Kidney (tissue), 14 donors: ENCODE data around the gene THADA. TPM values are rescaled to one million over a fixed set of nuclear protein-coding genes. Genes with fewer than 3 reads are reported as not detected.

Experiments used
- DNase-seq, 5 donors: peaks; one replicate each; pipeline ENCODE4 v3.0.0-alpha.2; 2013 to 2020
- FAIRE-seq: peaks from 2 replicates; lab custom pipeline; 2012; peaks lifted over from hg19 to GRCh38; lab: Jason Lieb, UNC
- H3K27ac ChIP-seq, 2 donors: one replicate each; pipeline ENCODE4 v1.7.0; 2013; ENCODE audit warnings: low read depth in 2 of 2, low read length in 2 of 2, inconsistent platforms in 1 of 2
- H3K27me3 ChIP-seq: one replicate; pipeline ENCODE4 v1.7.1; 2013; ENCODE audit warnings: low read length, inconsistent platforms; ENCODE audit not compliant: control insufficient read depth, insufficient read depth
- H3K36me3 ChIP-seq, 3 donors: one replicate each; pipeline versions ENCODE4 v1.7.0 to v1.7.1; 2013; ENCODE audit warnings: low read length in 3 of 3, control low read depth in 1 of 3, inconsistent platforms in 1 of 3; ENCODE audit not compliant: insufficient read depth in 3 of 3, control insufficient read depth in 2 of 3
- H3K4me1 ChIP-seq, 3 donors: one replicate each; pipeline versions ENCODE4 v1.7.0 to v1.7.1; 2013; ENCODE audit warnings: low read length in 3 of 3, inconsistent platforms in 1 of 3, low read depth in 1 of 3; ENCODE audit not compliant: control insufficient read depth in 2 of 3, insufficient read depth in 2 of 3
- H3K4me3 ChIP-seq, 3 donors: one replicate each; pipeline versions ENCODE4 v1.7.0 to v1.8.1; 2013; ENCODE audit warnings: low read length in 3 of 3, control low read depth in 1 of 3, inconsistent platforms in 1 of 3
- H3K9ac ChIP-seq, 3 donors: one replicate each; pipeline versions ENCODE4 v1.7.0 to v1.7.1; 2013; ENCODE audit warnings: low read length in 3 of 3, control low read depth in 1 of 3, inconsistent platforms in 1 of 3
- H3K9me3 ChIP-seq, 3 donors: one replicate each; pipeline versions ENCODE4 v1.7.0 to v1.7.1; 2013; ENCODE audit warnings: low read length in 3 of 3, control low read depth in 1 of 3, inconsistent platforms in 1 of 3; ENCODE audit not compliant: control insufficient read depth in 2 of 3, insufficient read depth in 1 of 3
- intact Hi-C: fragments of 100-400 bp; cut with DNase I; formaldehyde crosslinking; loops from one replicate; pipeline ENCODE4 v1.11.1; 2022
- polyA plus RNA-seq: library from polyadenylated mRNA; stranded (reverse); fragments of 350-450 nt; fragmentation: Illumina TruSeq; extraction: RNeasy Lipid Tissue Mini Kit (QIAGEN cat#74804); gene quantifications from one replicate; pipeline ENCODE4 v1.2.3, GENCODE V29; 2014; ENCODE audit warnings: low read depth, low replicate concordance; ENCODE audit not compliant: insufficient read depth
- total RNA-seq: library from RNA; stranded (reverse); fragmentation: NEBNext Ultra II Directional; extraction: Animal tissue kit (Norgen Biotek cat#: 25700); gene quantifications from one replicate; pipeline ENCODE4 v1.2.1, GENCODE V29; 2021
- TF ChIP-seq, protein P1 (sequence below): IDR thresholded peaks from 3 replicates; pipeline ENCODE4 v1.5.1; 2012; ENCODE audit warnings: mild to moderate bottlenecking, moderate library complexity, borderline replicate concordance; ENCODE audit not compliant: insufficient read depth; ENCODE audit errors: extremely low read depth
- donor health status: control.
- donor health status: control.
- donor health status: control.
- donor health status: control.
- donor health status: control.
- donor health status: DM: yes; HTN: yes; CAD: no.
- donor health status: Normal renal cell carcinoma (clear cell type).

THADA gene
- total and polyA plus RNA-seq, 2 donors from 2014 or later = 21.4 to 45.1 TPM

DNA sequence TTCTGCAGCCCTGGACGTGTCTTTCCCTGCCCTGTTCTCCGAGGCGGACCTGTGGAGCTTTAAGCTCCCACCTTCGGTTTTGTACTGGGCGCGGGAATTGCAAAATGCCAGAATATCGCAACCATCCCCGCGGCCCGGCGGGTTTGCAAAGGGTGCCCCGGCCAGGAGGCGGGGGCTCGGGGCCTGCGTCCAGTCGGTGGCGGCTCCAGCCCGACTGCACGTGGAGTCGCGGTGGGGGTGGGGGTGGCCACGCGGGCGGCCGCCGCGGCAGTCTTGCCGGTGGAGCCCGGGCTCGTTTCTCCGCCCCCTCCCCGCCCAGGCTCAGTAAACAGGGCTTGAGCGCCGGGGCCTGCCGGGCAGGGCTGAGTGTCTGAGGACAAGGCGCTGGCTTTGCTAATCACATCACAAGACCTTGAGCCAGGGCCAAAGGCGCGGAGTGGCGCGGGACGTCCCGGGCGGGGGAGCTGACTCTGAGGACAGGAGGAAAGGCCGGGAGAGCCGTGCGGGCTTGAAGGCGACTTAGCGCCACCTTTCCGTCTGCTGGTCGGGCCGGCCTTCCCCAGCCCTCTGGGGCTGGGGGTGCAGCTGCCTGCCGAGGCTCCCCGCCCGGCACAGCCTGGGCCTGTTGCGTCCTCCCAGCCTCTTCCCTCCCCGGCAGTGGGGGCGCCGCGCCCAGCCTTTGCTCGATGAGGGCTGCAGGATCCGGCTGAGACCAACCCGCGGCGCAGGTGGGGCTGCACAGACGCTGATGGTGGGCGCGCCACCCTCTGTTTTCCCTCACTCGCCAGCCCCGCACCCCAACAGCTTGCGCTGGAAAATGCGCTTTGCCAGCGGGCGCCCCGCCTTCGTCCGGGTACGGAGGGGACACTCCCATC is 368.6 kb downstream of the THADA start:
- Histone ChIP-seq H3K4me1 (peaks cover 6 to 21% (median 14%) of the 10 kb centered on the region in 3 donors), H3K36me3 (peaks cover 3 to 22% (median 7%) of the 10 kb centered on the region in 3 donors), H3K9me3 (no peaks in the 10 kb centered on the region), H3K27ac (peak overlapping the region; percentile 92 to 99), H3K4me3 (peak overlapping the region; percentile 66 to 81 (median 70)), H3K27me3 (no peaks in the 10 kb centered on the region), H3K9ac (peak overlapping the region; percentile 38 to 68 (median 41))
- no peak for FAIRE-seq
- DNase-seq = peak; percentile 86 to 98 (median 93)
- TF ChIP-seq, protein P1, sequence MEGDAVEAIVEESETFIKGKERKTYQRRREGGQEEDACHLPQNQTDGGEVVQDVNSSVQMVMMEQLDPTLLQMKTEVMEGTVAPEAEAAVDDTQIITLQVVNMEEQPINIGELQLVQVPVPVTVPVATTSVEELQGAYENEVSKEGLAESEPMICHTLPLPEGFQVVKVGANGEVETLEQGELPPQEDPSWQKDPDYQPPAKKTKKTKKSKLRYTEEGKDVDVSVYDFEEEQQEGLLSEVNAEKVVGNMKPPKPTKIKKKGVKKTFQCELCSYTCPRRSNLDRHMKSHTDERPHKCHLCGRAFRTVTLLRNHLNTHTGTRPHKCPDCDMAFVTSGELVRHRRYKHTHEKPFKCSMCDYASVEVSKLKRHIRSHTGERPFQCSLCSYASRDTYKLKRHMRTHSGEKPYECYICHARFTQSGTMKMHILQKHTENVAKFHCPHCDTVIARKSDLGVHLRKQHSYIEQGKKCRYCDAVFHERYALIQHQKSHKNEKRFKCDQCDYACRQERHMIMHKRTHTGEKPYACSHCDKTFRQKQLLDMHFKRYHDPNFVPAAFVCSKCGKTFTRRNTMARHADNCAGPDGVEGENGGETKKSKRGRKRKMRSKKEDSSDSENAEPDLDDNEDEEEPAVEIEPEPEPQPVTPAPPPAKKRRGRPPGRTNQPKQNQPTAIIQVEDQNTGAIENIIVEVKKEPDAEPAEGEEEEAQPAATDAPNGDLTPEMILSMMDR = no peak
- intact Hi-C loops = loop anchor here (5.0 to 10.0 kb wide), 2 partner anchors 205 to 272 kb away; no protein-coding TSS in a partner anchor

DNA sequence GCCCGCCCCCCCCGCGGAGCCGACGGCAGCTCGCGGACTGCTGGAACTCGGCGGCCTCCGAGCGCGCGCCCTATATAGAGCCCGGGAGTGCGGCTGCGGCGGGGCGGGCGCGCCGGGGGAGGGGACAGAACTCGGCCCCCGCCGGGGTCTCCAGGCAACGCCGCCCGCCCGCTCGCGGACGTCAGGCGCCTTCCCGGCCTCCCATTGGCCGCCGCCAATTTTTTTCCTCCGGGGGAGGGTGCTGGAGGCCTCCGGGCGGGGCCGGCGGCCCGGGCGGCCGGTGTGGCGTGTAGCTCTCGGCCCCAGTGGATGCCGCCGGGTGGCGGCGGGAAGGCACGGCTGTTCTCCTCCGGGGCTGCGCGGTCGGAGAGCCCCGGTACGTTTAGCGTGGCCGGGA is 369.3 kb downstream of the THADA start, which contains the start of gene ZFP36L2:
Gene ZFP36L2, minus strand, starts transcription at position 49 of the 397 bp plus-strand sequence. CDS start 291 bp downstream, outside the sequence.
- TF ChIP-seq, protein P1 = no peak
- peak within 1 kb of the TSS; percentile 75 to 96 (median 90) for H3K9ac ChIP-seq
- FAIRE-seq (no peak), DNase-seq (peak; percentile 97 to 99 (median 98))
- H3K27ac ChIP-seq = peak within 1 kb of the TSS; percentile 98 to 99
- intact Hi-C loops = loop anchor here (5.0 to 10.0 kb wide), 2 partner anchors 204 to 272 kb away; no protein-coding TSS in a partner anchor
- peaks cover 6 to 21% (median 14%) of the 10 kb centered on the region in 3 donors for H3K4me1 ChIP-seq
- H3K9me3 ChIP-seq = no peaks in the 10 kb centered on the region
- peaks cover 3 to 22% (median 7%) of the 10 kb centered on the region in 3 donors for H3K36me3 ChIP-seq
- peak within 1 kb of the TSS; percentile 80 to 92 (median 85) for H3K4me3 ChIP-seq
- H3K27me3 ChIP-seq = no peaks in the 10 kb centered on the region

DNA sequence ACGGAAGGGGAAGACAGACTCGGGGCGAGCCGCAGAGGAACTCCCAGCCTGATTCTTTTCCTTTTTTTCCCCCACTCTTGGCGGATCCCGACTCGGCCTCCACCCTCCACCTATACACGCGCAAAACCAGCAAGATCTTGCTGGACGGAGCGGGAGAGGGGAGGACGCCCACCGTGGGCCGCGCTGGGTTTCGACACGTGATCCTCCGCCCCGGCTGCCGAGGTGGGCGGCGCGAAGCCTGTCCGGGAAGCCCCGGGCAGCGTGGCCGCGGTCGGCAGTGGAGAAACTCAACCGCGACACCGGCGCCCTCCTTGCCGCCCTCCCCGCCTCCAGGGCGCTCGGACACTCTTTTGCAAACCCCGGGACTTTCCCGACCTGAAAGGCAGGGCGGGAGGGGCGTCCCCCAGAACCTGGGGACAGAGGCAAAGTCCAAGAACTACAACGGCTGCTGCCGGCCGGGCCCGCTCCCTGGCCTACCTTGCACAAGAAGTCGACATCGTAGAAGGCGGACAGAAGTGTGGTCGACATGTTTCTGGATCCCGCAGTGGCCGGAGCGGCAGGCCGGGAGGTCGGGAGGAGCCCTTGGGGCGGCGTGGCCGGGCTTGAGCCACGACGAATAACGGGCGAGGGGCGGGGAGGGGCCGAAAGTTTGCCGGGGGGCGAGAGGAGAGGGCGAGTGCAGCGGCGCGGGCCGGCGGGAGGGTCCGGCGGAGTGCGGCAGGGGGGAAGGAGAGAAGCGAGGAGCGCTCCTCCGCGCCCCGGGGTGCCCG is 369.9 kb downstream of the THADA start:
- peak; percentile 77 to 94 (median 88) for DNase-seq

More for the DNA sequence above, 369.9 kb downstream of the THADA start:
- H3K27me3 ChIP-seq = no peaks in the 10 kb centered on the region
- H3K27ac ChIP-seq = peak overlapping the region; percentile 98 to 99
- H3K4me1 ChIP-seq = peaks cover 6 to 27% (median 17%) of the 10 kb centered on the region in 3 donors
- peak overlapping the region; percentile 80 to 92 (median 85) for H3K4me3 ChIP-seq
- intact Hi-C loops = loop anchor here (5.0 to 10.0 kb wide), 2 partner anchors 204 to 271 kb away; no protein-coding TSS in a partner anchor
- peak overlapping the region; percentile 75 to 96 (median 90) for H3K9ac ChIP-seq
- H3K9me3 ChIP-seq = no peaks in the 10 kb centered on the region
- peaks cover 3 to 22% (median 7%) of the 10 kb centered on the region in 3 donors for H3K36me3 ChIP-seq
- FAIRE-seq = no peak
- TF ChIP-seq, protein P1 = no peak
